ENCODE data around the gene CNTNAP5. TPM values are rescaled to one million over a fixed set of nuclear protein-coding genes. Genes with fewer than 3 reads are reported as not detected.

The CNTNAP5 gene
- total RNA-seq, 1 experiment from 2014 or later, result 0.48 TPM

DNA sequence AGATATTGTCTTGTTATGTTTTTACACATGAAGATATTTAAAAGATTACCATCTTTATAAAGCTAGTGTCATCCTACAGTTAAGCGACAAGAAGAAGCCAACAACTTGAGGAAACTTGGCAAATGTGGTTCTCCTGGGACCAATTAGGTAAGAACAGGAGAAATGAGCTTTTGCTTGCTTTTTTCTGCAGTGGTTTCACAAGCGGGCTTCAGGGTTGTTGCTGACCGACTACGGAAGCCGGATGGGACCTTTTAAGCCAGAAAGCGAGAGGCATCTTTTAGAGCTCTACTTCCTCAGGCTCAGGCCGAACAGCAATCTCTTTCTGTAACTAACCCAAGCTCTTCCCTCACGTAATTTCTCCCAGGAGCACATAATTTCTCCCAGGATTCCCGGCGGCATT is 256.5 kb downstream of the CNTNAP5 start:
- H3K79me1 ChIP-seq (ENCODE audit: insufficient read depth, low read depth, low read length, poor library complexity, severe bottlenecking), result no peaks in the 10 kb centered on the region
- no CpG with 5 or more reads among the region's 10 CpGs for WGBS (ENCODE audit: extremely low coverage, insufficient read length, low lambda C conversion rate)
- no peak overlapping the region for H3K27ac Mint-ChIP-seq

More for the DNA sequence above, 256.5 kb downstream of the CNTNAP5 start:
- Histone ChIP-seq H3K27ac (ENCODE audit: insufficient read length, low read depth, low read length) (no peak overlapping the region), H2BK12ac (ENCODE audit: insufficient read length, low read depth, low read length) (no peak overlapping the region), H2BK120ac (ENCODE audit: low read depth, low read length, poor library complexity, severe bottlenecking) (no peak overlapping the region), H3K56ac (ENCODE audit: insufficient read length, low read depth, low read length) (no peak overlapping the region), H3K4ac (ENCODE audit: low read depth, low read length) (no peak overlapping the region), H2AK5ac (ENCODE audit: insufficient read length, low read length) (no peak overlapping the region), H3K79me2 (ENCODE audit: insufficient read depth, low read length) (no peaks in the 10 kb centered on the region), H3K4me1 (ENCODE audit: insufficient read depth, low read length) (no peaks in the 10 kb centered on the region), H2BK15ac (ENCODE audit: low read depth, low read length) (no peak overlapping the region), H3K14ac (ENCODE audit: insufficient read depth, low read length) (no peak overlapping the region), H4K91ac (ENCODE audit: insufficient read length, low read depth, low read length) (no peak overlapping the region), H3T11ph (ENCODE audit: low read length) (no peak overlapping the region), H4K20me1 (ENCODE audit: control insufficient read depth, insufficient read depth, insufficient read length) (no peaks in the 10 kb centered on the region), H4K5ac (ENCODE audit: insufficient read length, low read depth, low read length) (no peak overlapping the region), H4K8ac (replicated peaks; ENCODE audit: insufficient read length, low read depth, low read length) (no peak overlapping the region), H2AFZ (ENCODE audit: low read length) (peak overlapping the region; percentile 8), H3K9ac (ENCODE audit: extremely low read depth, insufficient read length, low read length) (no peak overlapping the region), H3K23ac (ENCODE audit: insufficient read length, low read depth, low read length) (no peak overlapping the region), H2BK20ac (ENCODE audit: low read depth, low read length, poor library complexity, severe bottlenecking) (no peak overlapping the region), H3K4me2 (ENCODE audit: insufficient read depth, insufficient read length, low read length) (no peak overlapping the region), H2BK5ac (ENCODE audit: insufficient read length, low read length) (no peak overlapping the region), H3K27me3 (ENCODE audit: insufficient read depth, low read length) (no peaks in the 10 kb centered on the region), H3K18ac (ENCODE audit: insufficient read length, low read depth, low read length) (no peak overlapping the region), H3K23me2 (ENCODE audit: insufficient read length, low read depth, low read length, poor library complexity, severe bottlenecking) (no peaks in the 10 kb centered on the region), H3K9me3 (ENCODE audit: control insufficient read depth, low read depth, low read length) (no peaks in the 10 kb centered on the region)
- Mint-ChIP-seq H3K9me3 (peaks cover 0 to 2% of the 10 kb centered on the region in 2 experiments; a peak in 2 of 5 replicates), H3K4me1 (peaks cover 8 to 9% of the 10 kb centered on the region in 2 experiments), H3K27me3 (ENCODE audit: low read depth) (no peaks in the 10 kb centered on the region; the same call in 1 of the 2 replicates), H3K36me3 (ENCODE audit: insufficient read depth in 1 of 3, low read depth in 3 of 3) (peaks cover 0 to 2% (median 0%) of the 10 kb centered on the region in 3 experiments; a peak in 3 of 7 replicates), H3K4me3 (no peak overlapping the region)
- DNase-seq, result no peak
- TF ChIP-seq, protein P1, sequence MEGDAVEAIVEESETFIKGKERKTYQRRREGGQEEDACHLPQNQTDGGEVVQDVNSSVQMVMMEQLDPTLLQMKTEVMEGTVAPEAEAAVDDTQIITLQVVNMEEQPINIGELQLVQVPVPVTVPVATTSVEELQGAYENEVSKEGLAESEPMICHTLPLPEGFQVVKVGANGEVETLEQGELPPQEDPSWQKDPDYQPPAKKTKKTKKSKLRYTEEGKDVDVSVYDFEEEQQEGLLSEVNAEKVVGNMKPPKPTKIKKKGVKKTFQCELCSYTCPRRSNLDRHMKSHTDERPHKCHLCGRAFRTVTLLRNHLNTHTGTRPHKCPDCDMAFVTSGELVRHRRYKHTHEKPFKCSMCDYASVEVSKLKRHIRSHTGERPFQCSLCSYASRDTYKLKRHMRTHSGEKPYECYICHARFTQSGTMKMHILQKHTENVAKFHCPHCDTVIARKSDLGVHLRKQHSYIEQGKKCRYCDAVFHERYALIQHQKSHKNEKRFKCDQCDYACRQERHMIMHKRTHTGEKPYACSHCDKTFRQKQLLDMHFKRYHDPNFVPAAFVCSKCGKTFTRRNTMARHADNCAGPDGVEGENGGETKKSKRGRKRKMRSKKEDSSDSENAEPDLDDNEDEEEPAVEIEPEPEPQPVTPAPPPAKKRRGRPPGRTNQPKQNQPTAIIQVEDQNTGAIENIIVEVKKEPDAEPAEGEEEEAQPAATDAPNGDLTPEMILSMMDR (conservative IDR thresholded peaks at IDR 0.05), result no peak
